CD8-positive, alpha-beta memory T cell (primary cell): ENCODE results near the gene MAGI2. TPM values are rescaled to one million over a fixed set of nuclear protein-coding genes. Genes with fewer than 3 reads are reported as not detected.

Experiments
- CTCF ChIA-PET: fragments of 350-600 bp; sonication (Branson Sonifier 250); formaldehyde crosslinking; loops from one replicate; lab custom pipeline; 2021; ENCODE audit warnings: antibody characterized with exemption; lab: Charles Lee
- POLR2A ChIA-PET: fragments of 350-600 bp; sonication (Branson Sonifier 250); formaldehyde crosslinking; loops from one replicate; lab custom pipeline; 2021; ENCODE audit warnings: antibody characterized with exemption; lab: Charles Lee
- DNase-seq, 5 donors: peaks; one replicate each; pipeline versions ENCODE4 v3.0.0 to v3.0.0-alpha.2; 2020 to 2022; ENCODE audit warnings: mixed read lengths in 1 of 5
- H3K27ac ChIP-seq: one replicate; pipeline ENCODE4 v1.7.0; 2013; ENCODE audit warnings: low read depth, mild to moderate bottlenecking, low read length, moderate library complexity
- H3K27me3 ChIP-seq: 2 replicates; pipeline ENCODE4 v1.7.0; 2013; ENCODE audit warnings: low read length, mild to moderate bottlenecking; ENCODE audit not compliant: insufficient read depth, poor library complexity, severe bottlenecking
- H3K36me3 ChIP-seq: 2 replicates; pipeline ENCODE4 v1.7.0; 2013; ENCODE audit warnings: mild to moderate bottlenecking, low read length, moderate library complexity; ENCODE audit not compliant: insufficient read depth
- H3K4me1 ChIP-seq: 2 replicates; pipeline ENCODE4 v1.7.0; 2013; ENCODE audit warnings: mild to moderate bottlenecking, low read length, moderate library complexity; ENCODE audit not compliant: insufficient read depth
- H3K4me3 ChIP-seq: 2 replicates; pipeline ENCODE4 v1.7.0; 2013; ENCODE audit warnings: mild to moderate bottlenecking, low read length
- H3K9me3 ChIP-seq: 2 replicates; pipeline ENCODE4 v1.7.0; 2013; ENCODE audit warnings: mild to moderate bottlenecking, low read length
- H3K27ac Mint-ChIP-seq, 8 donors: one replicate each; pipeline ENCODE4 v1.8.0; 2020 to 2021; ENCODE audit warnings: mixed read lengths in 8 of 8, mild to moderate bottlenecking in 6 of 8, inconsistent platforms in 3 of 8, moderate library complexity in 3 of 8
- H3K27me3 Mint-ChIP-seq, 2 donors: one replicate each; pipeline ENCODE4 v1.8.0; 2020 to 2021; ENCODE audit warnings: mixed read lengths in 2 of 2, mild to moderate bottlenecking in 1 of 2, moderate library complexity in 1 of 2
- H3K36me3 Mint-ChIP-seq, 3 donors: one replicate each; pipeline ENCODE4 v1.8.0; 2020 to 2021; ENCODE audit warnings: mixed read lengths in 3 of 3, inconsistent platforms in 1 of 3, mild to moderate bottlenecking in 1 of 3
- H3K4me1 Mint-ChIP-seq, 3 donors: one replicate each; pipeline ENCODE4 v1.8.0; 2020 to 2021; ENCODE audit warnings: mixed read lengths in 3 of 3, inconsistent platforms in 1 of 3, mild to moderate bottlenecking in 1 of 3
- H3K4me3 Mint-ChIP-seq, 7 donors: one replicate each; pipeline ENCODE4 v1.8.0; 2020 to 2021; ENCODE audit warnings: mixed read lengths in 7 of 7, mild to moderate bottlenecking in 6 of 7, moderate library complexity in 4 of 7, inconsistent platforms in 2 of 7
- H3K9me3 Mint-ChIP-seq, 5 donors: one replicate each; pipeline ENCODE4 v1.8.0; 2020 to 2022; ENCODE audit warnings: mixed read lengths in 5 of 5, mild to moderate bottlenecking in 3 of 5, moderate library complexity in 2 of 5, inconsistent platforms in 1 of 5
- polyA plus RNA-seq: library from polyadenylated mRNA; unstranded; fragments of 300-500 nt; fragmentation: Illumina TruSeq; gene quantifications from one replicate; pipeline ENCODE4 v1.2.3, GENCODE V29; 2021
- total RNA-seq, 2 experiments: library from RNA; stranded (reverse); gene quantifications; one replicate each; pipeline ENCODE4 v1.2.3, GENCODE V29; 2021

The MAGI2 gene
- total and polyA plus RNA-seq, 3 experiments from 2014 or later: 0.26 to 0.33 TPM; not detected in 1

DNA sequence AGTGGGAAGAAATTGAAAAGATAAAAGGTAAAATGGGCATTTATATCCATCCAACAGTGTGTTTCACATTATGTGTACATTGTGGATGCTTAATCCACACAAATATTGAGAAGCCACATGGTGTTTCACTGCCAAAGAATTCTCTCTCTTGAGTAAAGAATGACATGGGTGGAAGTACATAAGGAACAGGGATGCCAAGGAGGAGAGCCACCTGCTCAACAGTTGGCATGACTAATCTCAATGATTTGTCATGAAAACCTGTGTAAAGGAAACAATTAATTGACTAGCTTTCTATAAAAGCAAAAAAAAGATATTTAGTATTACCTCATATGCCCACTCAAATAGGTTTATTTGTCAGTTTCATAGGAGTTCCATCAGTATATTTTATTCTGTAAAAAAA is 43.1 kb downstream of the MAGI2 start:
- Mint-ChIP-seq H3K4me3 (no peak overlapping the region), H3K36me3 (no peaks in the 10 kb centered on the region), H3K4me1 (no peaks in the 10 kb centered on the region), H3K27me3 (no peaks in the 10 kb centered on the region), H3K27ac (no peak overlapping the region), H3K9me3 (peaks cover 0 to 25% (median 2%) of the 10 kb centered on the region in 5 donors)
- H3K36me3 ChIP-seq: no peaks in the 10 kb centered on the region
- H3K4me3 ChIP-seq: no peak overlapping the region
- no peaks in the 10 kb centered on the region for H3K4me1 ChIP-seq
- no peak for DNase-seq
- ChIA-PET CTCF (no interaction called here), POLR2A (no interaction called here)
- H3K27ac ChIP-seq: no peak overlapping the region
- H3K9me3 ChIP-seq: no peaks in the 10 kb centered on the region
- H3K27me3 ChIP-seq: no peaks in the 10 kb centered on the region

DNA sequence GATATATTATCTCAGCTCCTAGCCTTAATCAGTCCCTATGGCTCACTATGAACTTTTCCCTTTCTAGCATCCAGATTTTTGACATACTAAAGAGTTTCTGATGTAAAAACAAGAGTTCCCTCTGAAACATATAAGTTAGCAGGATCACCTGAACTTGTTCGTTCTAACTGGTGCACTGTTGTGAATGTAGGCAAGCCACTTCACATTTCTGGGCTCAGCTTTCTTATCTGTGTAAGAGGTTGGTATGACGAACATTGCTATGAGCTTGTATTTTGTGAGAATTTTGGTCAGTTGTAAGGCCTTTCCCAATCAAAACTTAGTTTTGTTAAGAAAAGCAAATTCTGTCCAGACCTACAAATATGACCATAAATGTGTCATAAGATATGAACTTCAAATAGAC is 46.1 kb downstream of the MAGI2 start:
- H3K4me1 ChIP-seq: no peaks in the 10 kb centered on the region
- no peak overlapping the region for H3K4me3 ChIP-seq
- H3K9me3 Mint-ChIP-seq: peaks cover 0 to 22% (median 4%) of the 10 kb centered on the region in 5 donors
- no peak overlapping the region for H3K27ac ChIP-seq
- no peaks in the 10 kb centered on the region for H3K27me3 Mint-ChIP-seq
- no peaks in the 10 kb centered on the region for H3K27me3 ChIP-seq
- POLR2A ChIA-PET: no interaction called here
- H3K4me1 Mint-ChIP-seq: no peaks in the 10 kb centered on the region
- no peaks in the 10 kb centered on the region for H3K36me3 Mint-ChIP-seq
- no peak overlapping the region for H3K27ac Mint-ChIP-seq
- H3K9me3 ChIP-seq: no peaks in the 10 kb centered on the region
- DNase-seq: no peak
- no peak overlapping the region for H3K4me3 Mint-ChIP-seq
- H3K36me3 ChIP-seq: no peaks in the 10 kb centered on the region
- CTCF ChIA-PET: no interaction called here

DNA sequence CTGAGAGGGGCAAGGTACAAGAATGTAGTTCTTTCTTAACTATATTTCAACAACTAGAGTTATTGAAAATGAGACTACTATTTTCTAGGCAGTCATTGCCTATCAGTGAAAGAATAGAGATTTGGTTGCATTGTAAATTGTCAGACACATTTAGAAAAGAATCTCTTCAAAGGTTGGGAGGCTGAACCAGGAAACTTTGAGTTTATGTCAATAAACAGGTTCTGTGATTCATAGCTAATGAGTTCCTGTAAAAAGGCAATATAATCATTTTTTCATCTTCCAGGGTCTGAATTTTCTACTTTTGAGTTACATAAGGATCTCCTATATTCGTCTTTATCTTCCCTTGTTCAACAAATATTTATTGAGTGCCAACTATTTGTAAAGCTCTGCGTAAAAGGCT is 47.1 kb downstream of the MAGI2 start:
- Histone ChIP-seq H3K36me3 (no peaks in the 10 kb centered on the region), H3K27me3 (no peaks in the 10 kb centered on the region), H3K4me1 (no peaks in the 10 kb centered on the region), H3K27ac (no peak overlapping the region), H3K4me3 (no peak overlapping the region), H3K9me3 (no peaks in the 10 kb centered on the region)
- Mint-ChIP-seq H3K27me3 (no peaks in the 10 kb centered on the region), H3K27ac (no peak overlapping the region), H3K36me3 (no peaks in the 10 kb centered on the region), H3K4me1 (no peaks in the 10 kb centered on the region), H3K4me3 (no peak overlapping the region), H3K9me3 (peaks cover 0 to 22% (median 4%) of the 10 kb centered on the region in 5 donors)
- no peak for DNase-seq
- ChIA-PET POLR2A (no interaction called here), CTCF (no interaction called here)

DNA sequence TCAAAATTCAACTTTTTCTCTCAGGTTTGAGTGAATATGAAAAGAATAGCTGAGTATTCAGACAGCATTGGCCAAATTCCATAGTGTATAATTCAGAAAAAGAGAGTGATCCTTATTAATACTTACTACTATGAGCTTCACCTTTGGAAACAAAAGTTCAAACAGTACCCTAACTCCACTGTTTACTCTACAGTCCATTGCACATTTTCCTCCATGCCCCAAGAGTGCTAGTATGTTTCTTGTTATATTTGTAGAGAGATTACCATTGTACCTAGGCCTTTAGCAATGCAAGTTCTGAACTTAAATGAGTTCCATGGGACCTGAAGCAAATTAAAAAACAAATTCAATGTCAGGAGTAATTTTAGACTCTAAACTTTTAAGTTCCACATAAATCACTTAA is 48.1 kb downstream of the MAGI2 start:
- Mint-ChIP-seq H3K4me1 (no peaks in the 10 kb centered on the region), H3K9me3 (peaks cover 0 to 21% (median 4%) of the 10 kb centered on the region in 5 donors), H3K36me3 (no peaks in the 10 kb centered on the region), H3K27me3 (no peaks in the 10 kb centered on the region), H3K27ac (no peak overlapping the region), H3K4me3 (no peak overlapping the region)
- Histone ChIP-seq H3K27me3 (no peaks in the 10 kb centered on the region), H3K36me3 (no peaks in the 10 kb centered on the region), H3K9me3 (no peaks in the 10 kb centered on the region), H3K4me1 (no peaks in the 10 kb centered on the region), H3K27ac (no peak overlapping the region), H3K4me3 (no peak overlapping the region)
- POLR2A ChIA-PET: no interaction called here
- CTCF ChIA-PET: no interaction called here
- no peak for DNase-seq

DNA sequence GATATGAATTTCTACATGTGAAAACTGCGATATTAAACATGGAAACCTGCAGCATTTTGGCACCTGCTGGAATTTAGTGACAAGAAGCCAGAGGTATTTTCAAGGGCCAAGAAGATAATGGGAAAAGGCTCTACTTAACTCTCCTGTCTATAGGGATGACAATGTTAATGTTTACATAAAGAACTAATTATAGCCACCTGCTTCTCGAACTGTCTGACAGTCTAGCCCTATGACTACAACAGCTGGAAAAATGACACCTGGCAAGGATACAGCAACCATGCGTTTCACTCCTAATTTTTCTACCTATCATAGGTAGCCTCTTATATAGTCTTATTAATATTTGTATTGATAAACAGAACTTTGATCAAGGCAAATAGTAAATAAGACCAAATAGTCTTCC is 49.6 kb downstream of the MAGI2 start:
- no peaks in the 10 kb centered on the region for H3K36me3 Mint-ChIP-seq
- no peaks in the 10 kb centered on the region for H3K36me3 ChIP-seq
- H3K9me3 Mint-ChIP-seq: peaks cover 0 to 17% (median 3%) of the 10 kb centered on the region in 5 donors
- H3K4me1 ChIP-seq: no peaks in the 10 kb centered on the region
- no peak for DNase-seq
- H3K27me3 Mint-ChIP-seq: no peaks in the 10 kb centered on the region
- no peak overlapping the region for H3K27ac Mint-ChIP-seq
- no peak overlapping the region for H3K27ac ChIP-seq
- H3K27me3 ChIP-seq: no peaks in the 10 kb centered on the region
- CTCF ChIA-PET: no interaction called here
- no peaks in the 10 kb centered on the region for H3K9me3 ChIP-seq
- POLR2A ChIA-PET: no interaction called here
- H3K4me1 Mint-ChIP-seq: no peaks in the 10 kb centered on the region
- no peak overlapping the region for H3K4me3 Mint-ChIP-seq
- H3K4me3 ChIP-seq: no peak overlapping the region

DNA sequence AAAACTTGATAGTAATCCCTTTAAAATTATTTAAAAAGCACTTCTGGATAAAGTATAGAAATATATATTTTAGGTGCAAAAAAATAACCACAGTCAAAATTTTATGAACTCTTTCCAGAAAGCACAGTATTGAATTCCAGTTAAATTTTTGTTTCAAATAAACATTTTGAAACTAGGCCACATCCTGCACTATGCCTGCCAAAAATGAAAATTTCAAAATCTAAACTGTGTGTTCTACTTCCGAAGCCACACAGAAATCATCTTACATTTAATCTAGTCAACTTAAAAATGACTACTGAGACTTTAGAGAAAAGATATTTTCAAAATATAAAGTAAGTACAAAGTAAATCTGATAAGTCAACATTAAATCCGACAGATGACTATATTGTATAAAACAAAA is 50.0 kb downstream of the MAGI2 start:
- H3K27me3 ChIP-seq: no peaks in the 10 kb centered on the region
- no peak for DNase-seq
- no peaks in the 10 kb centered on the region for H3K9me3 ChIP-seq
- Mint-ChIP-seq H3K36me3 (no peaks in the 10 kb centered on the region), H3K27ac (no peak overlapping the region), H3K9me3 (peaks cover 0 to 17% (median 3%) of the 10 kb centered on the region in 5 donors), H3K4me1 (no peaks in the 10 kb centered on the region), H3K4me3 (no peak overlapping the region), H3K27me3 (no peaks in the 10 kb centered on the region)
- no peaks in the 10 kb centered on the region for H3K36me3 ChIP-seq
- no peak overlapping the region for H3K4me3 ChIP-seq
- no peak overlapping the region for H3K27ac ChIP-seq
- no peaks in the 10 kb centered on the region for H3K4me1 ChIP-seq
- CTCF ChIA-PET: no interaction called here
- POLR2A ChIA-PET: no interaction called here

DNA sequence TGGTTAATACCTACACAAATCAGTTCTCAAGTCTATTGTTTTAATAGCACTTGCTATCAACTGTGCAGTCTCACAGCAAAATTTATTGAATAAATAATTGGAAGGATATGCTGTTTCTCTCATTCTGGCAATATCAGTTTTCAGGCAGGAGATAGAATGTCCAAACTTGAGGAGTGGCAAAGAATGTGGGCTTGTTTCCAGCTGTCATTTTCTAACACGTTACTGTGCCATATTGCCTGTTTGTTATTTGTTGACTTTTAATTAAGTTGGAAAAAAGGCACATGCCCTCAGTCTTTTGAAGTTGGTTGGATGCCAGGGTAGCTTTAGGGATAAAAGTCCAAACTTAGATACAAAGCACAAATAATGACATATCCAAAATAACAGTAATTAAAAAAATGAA is 52.2 kb downstream of the MAGI2 start:
- no peak overlapping the region for H3K27ac Mint-ChIP-seq
- H3K9me3 Mint-ChIP-seq: peaks cover 1 to 15% (median 3%) of the 10 kb centered on the region in 5 donors
- Histone ChIP-seq H3K27me3 (no peaks in the 10 kb centered on the region), H3K9me3 (no peaks in the 10 kb centered on the region), H3K4me1 (no peaks in the 10 kb centered on the region), H3K4me3 (no peak overlapping the region), H3K27ac (no peak overlapping the region), H3K36me3 (no peaks in the 10 kb centered on the region)
- H3K27me3 Mint-ChIP-seq: no peaks in the 10 kb centered on the region
- no peak for DNase-seq
- CTCF ChIA-PET: no interaction called here
- H3K4me1 Mint-ChIP-seq: no peaks in the 10 kb centered on the region
- H3K36me3 Mint-ChIP-seq: no peaks in the 10 kb centered on the region
- no peak overlapping the region for H3K4me3 Mint-ChIP-seq
- POLR2A ChIA-PET: no interaction called here

DNA sequence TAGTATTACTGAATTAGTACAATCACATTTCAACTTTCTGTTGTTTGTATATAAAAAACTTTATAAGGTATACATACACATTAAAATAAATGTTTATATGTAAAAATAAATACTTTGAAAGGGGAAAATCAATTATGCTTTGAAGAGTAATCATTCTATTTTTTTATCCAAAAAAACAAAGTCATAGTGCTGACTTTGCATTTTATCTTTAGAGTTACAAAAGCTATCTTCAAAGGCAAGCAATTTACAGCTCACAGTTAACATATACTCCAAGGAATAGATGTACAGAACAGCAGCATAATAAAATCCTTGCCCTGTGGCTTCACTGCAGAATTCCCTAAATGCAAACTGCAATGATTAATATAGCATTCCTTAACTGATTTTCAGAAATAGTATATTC is 53.2 kb downstream of the MAGI2 start:
- no peak for DNase-seq
- Histone ChIP-seq H3K4me3 (no peak overlapping the region), H3K27me3 (no peaks in the 10 kb centered on the region), H3K27ac (no peak overlapping the region), H3K9me3 (no peaks in the 10 kb centered on the region), H3K36me3 (no peaks in the 10 kb centered on the region), H3K4me1 (no peaks in the 10 kb centered on the region)
- POLR2A ChIA-PET: no interaction called here
- H3K9me3 Mint-ChIP-seq: peaks cover 1 to 11% (median 3%) of the 10 kb centered on the region in 5 donors
- H3K27ac Mint-ChIP-seq: no peak overlapping the region
- no peaks in the 10 kb centered on the region for H3K36me3 Mint-ChIP-seq
- H3K4me1 Mint-ChIP-seq: no peaks in the 10 kb centered on the region
- no peak overlapping the region for H3K4me3 Mint-ChIP-seq
- CTCF ChIA-PET: no interaction called here
- H3K27me3 Mint-ChIP-seq: no peaks in the 10 kb centered on the region
